ENCODE measurements around the gene COL16A1. TPM values are rescaled to one million over a fixed set of nuclear protein-coding genes. Genes with fewer than 3 reads are reported as not detected.

COL16A1 gene
- polyA plus RNA-seq, 12 donors, result 76.0 to 346 (median 123) TPM; not detected in 1

GRCh38 chr1:31689854-31690253 lies 14.0 kb downstream of the COL16A1 start:
- no peak for DNase-seq

GRCh38 chr1:31689379-31689778 lies 14.4 kb downstream of the COL16A1 start:
- no peak for DNase-seq

GRCh38 chr1:31688233-31688918 lies 15.4 kb downstream of the COL16A1 start:
- no peak for DNase-seq

GRCh38 chr1:31687601-31688000 lies 16.2 kb downstream of the COL16A1 start:
- DNase-seq, result no peak

- DNase-seq, result no peak
Measured at GRCh38 chr1:31685795-31686194, 18.0 kb downstream of the COL16A1 start.

- no peak for DNase-seq
Measured at GRCh38 chr1:31683997-31684396, 19.8 kb downstream of the COL16A1 start.

GRCh38 chr1:31681415-31681814 lies 22.4 kb downstream of the COL16A1 start:
- DNase-seq, result no peak

GRCh38 chr1:31679676-31680230 lies 24.1 kb downstream of the COL16A1 start:
- no peak for DNase-seq

GRCh38 chr1:31679091-31679490 lies 24.7 kb downstream of the COL16A1 start:
- no peak for DNase-seq

- DNase-seq, result no peak
Measured at GRCh38 chr1:31678681-31679080, 25.1 kb downstream of the COL16A1 start.

- DNase-seq, result no peak
Measured at GRCh38 chr1:31677949-31678348, 25.9 kb downstream of the COL16A1 start.

- no peak for DNase-seq
Measured at GRCh38 chr1:31677401-31677800, 26.4 kb downstream of the COL16A1 start.

- no peak for DNase-seq
Measured at GRCh38 chr1:31675756-31676155, 28.1 kb downstream of the COL16A1 start.

GRCh38 chr1:31675161-31675560 lies 28.7 kb downstream of the COL16A1 start:
- no peak for DNase-seq

- no peak for DNase-seq
Measured at GRCh38 chr1:31674626-31675025, 29.2 kb downstream of the COL16A1 start.

- DNase-seq, result no peak
Measured at GRCh38 chr1:31673433-31673832, 30.4 kb downstream of the COL16A1 start.

GRCh38 chr1:31672986-31673385 lies 30.8 kb downstream of the COL16A1 start:
- DNase-seq, result no peak

GRCh38 chr1:31671561-31672201 lies 32.1 kb downstream of the COL16A1 start:
- no peak for DNase-seq

- DNase-seq, result no peak
Measured at GRCh38 chr1:31671147-31671546, 32.7 kb downstream of the COL16A1 start.

- DNase-seq, result no peak
Measured at GRCh38 chr1:31670593-31670964, 33.2 kb downstream of the COL16A1 start.

- peak; percentile 61 for DNase-seq
Measured at GRCh38 chr1:31669786-31670592, 33.8 kb downstream of the COL16A1 start.

- DNase-seq, result no peak
Measured at GRCh38 chr1:31669433-31669785, 34.4 kb downstream of the COL16A1 start.
